Measurements from ENCODE around the gene SLC24A4.

DNA sequence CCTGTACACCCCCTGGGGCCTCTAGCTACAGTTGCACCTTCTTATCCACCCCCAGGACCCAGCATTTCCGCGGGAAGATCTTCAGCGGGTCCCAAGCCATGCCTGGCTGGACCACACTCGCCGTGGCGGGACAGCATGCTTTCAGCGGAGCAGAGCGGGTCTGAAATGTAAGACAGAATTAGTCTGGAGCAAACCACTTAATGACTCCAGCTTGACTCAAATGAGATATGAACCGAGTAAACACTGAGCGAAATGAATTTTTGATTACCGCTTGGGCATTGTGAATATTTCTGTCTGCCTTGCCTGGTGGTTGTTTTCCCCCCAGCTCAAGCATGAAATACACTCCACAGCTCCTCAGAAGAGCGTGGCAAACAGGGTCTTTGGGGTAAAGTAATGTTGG lies 60.8 kb downstream of the SLC24A4 start:
- TF ChIP-seq CTCF (IDR thresholded peaks at IDR 0.05): no peak
- TF ChIP-seq POLR2A (IDR thresholded peaks at IDR 0.05): no peak

Data from testis (tissue), 2 donors.